Activated T-helper 1 cell treated with anti-CD3 and anti-CD28 coated beads, Interleukin-12 subunit alpha, Interleukin-12 subunit beta, Interleukin-2, Interleukin-4 antibody, amounts not matched to agents 30 ng/mL and 10 ng/mL and 1 ng/mL, durations not matched to agents 14 hours and 24 hours and 36 hours (primary cell): ENCODE results near the gene ULK4. TPM values are rescaled to one million over a fixed set of nuclear protein-coding genes. Genes with fewer than 3 reads are reported as not detected.

Experiments used
- DNase-seq: peaks from one replicate; pipeline ENCODE4 v3.0.0; 2021; ENCODE audit warnings: low spot score
- H3K27ac Mint-ChIP-seq: one replicate; pipeline ENCODE4 v1.8.0; 2021; ENCODE audit warnings: mild to moderate bottlenecking, mixed read lengths
- H3K27me3 Mint-ChIP-seq: one replicate; pipeline ENCODE4 v1.8.0; 2022; ENCODE audit warnings: mild to moderate bottlenecking, moderate library complexity, mixed read lengths; ENCODE audit not compliant: insufficient read depth
- H3K36me3 Mint-ChIP-seq: one replicate; pipeline ENCODE4 v1.8.0; 2021; ENCODE audit warnings: low read depth, mixed read lengths
- H3K4me1 Mint-ChIP-seq: one replicate; pipeline ENCODE4 v1.8.0; 2021; ENCODE audit warnings: low read depth, mixed read lengths
- H3K4me3 Mint-ChIP-seq: one replicate; pipeline ENCODE4 v1.8.0; 2021; ENCODE audit warnings: mild to moderate bottlenecking, moderate library complexity, mixed read lengths
- H3K9me3 Mint-ChIP-seq: one replicate; pipeline ENCODE4 v1.8.0; 2021; ENCODE audit warnings: mixed read lengths
- intact Hi-C: fragments of 100-400 bp; cut with micrococcal nuclease; formaldehyde crosslinking; loops from one replicate; pipeline ENCODE4 v1.15.1; 2024
- total RNA-seq: library from RNA; stranded (reverse); gene quantifications from 2 replicates; pipeline ENCODE4 v1.2.3, GENCODE V29; 2022

ULK4 gene
- total RNA-seq, 1 donor from 2014 or later: 7.3 TPM

GRCh38 chr3:41329881-41330280 is 632.0 kb downstream of the ULK4 start:
- peaks cover 2% of the 10 kb centered on the region for H3K27me3 Mint-ChIP-seq

GRCh38 chr3:41328926-41329325 is 633.0 kb downstream of the ULK4 start:
- Mint-ChIP-seq H3K4me3 (no peak overlapping the region), H3K9me3 (no peaks in the 10 kb centered on the region), H3K27me3 (peaks cover 2% of the 10 kb centered on the region), H3K27ac (no peak overlapping the region), H3K36me3 (no peaks in the 10 kb centered on the region), H3K4me1 (no peaks in the 10 kb centered on the region)
- DNase-seq: no peak
- intact Hi-C loops: no loop called here

More at GRCh38 chr3:41329881-41330280, 632.0 kb downstream of the ULK4 start:
- Mint-ChIP-seq H3K27ac (no peak overlapping the region), H3K9me3 (no peaks in the 10 kb centered on the region), H3K36me3 (no peaks in the 10 kb centered on the region), H3K4me3 (no peak overlapping the region), H3K4me1 (no peaks in the 10 kb centered on the region)
- no peak for DNase-seq
- intact Hi-C loops: no loop called here

GRCh38 chr3:41327718-41328117 is 634.2 kb downstream of the ULK4 start:
- H3K9me3 Mint-ChIP-seq: no peaks in the 10 kb centered on the region
- H3K36me3 Mint-ChIP-seq: no peaks in the 10 kb centered on the region
- no peak overlapping the region for H3K4me3 Mint-ChIP-seq
- no peaks in the 10 kb centered on the region for H3K4me1 Mint-ChIP-seq
- intact Hi-C loops: no loop called here
- no peak for DNase-seq
- H3K27me3 Mint-ChIP-seq: peaks cover 2% of the 10 kb centered on the region
- no peak overlapping the region for H3K27ac Mint-ChIP-seq

- no peak overlapping the region for H3K4me3 Mint-ChIP-seq
- intact Hi-C loops: no loop called here
- H3K27ac Mint-ChIP-seq: no peak overlapping the region
- H3K4me1 Mint-ChIP-seq: no peaks in the 10 kb centered on the region
- no peak for DNase-seq
- no peaks in the 10 kb centered on the region for H3K9me3 Mint-ChIP-seq
- peaks cover 5% of the 10 kb centered on the region for H3K27me3 Mint-ChIP-seq
- no peaks in the 10 kb centered on the region for H3K36me3 Mint-ChIP-seq
Observed at GRCh38 chr3:41324156-41324475, 637.8 kb downstream of the ULK4 start.

GRCh38 chr3:41323467-41324155 is 638.3 kb downstream of the ULK4 start:
- H3K9me3 Mint-ChIP-seq: no peaks in the 10 kb centered on the region
- no peak overlapping the region for H3K27ac Mint-ChIP-seq
- peaks cover 5% of the 10 kb centered on the region for H3K27me3 Mint-ChIP-seq
- no peaks in the 10 kb centered on the region for H3K36me3 Mint-ChIP-seq
- no peaks in the 10 kb centered on the region for H3K4me1 Mint-ChIP-seq
- intact Hi-C loops: no loop called here
- H3K4me3 Mint-ChIP-seq: no peak overlapping the region
- no peak for DNase-seq

GRCh38 chr3:41321642-41321980 is 640.3 kb downstream of the ULK4 start:
- intact Hi-C loops: no loop called here
- Mint-ChIP-seq H3K27me3 (peaks cover 2% of the 10 kb centered on the region), H3K36me3 (no peaks in the 10 kb centered on the region), H3K27ac (no peak overlapping the region), H3K4me1 (no peaks in the 10 kb centered on the region), H3K9me3 (no peaks in the 10 kb centered on the region), H3K4me3 (no peak overlapping the region)
- DNase-seq: no peak

GRCh38 chr3:41320953-41321641 is 640.8 kb downstream of the ULK4 start:
- H3K36me3 Mint-ChIP-seq: no peaks in the 10 kb centered on the region
- H3K4me1 Mint-ChIP-seq: no peaks in the 10 kb centered on the region
- no peak overlapping the region for H3K4me3 Mint-ChIP-seq
- intact Hi-C loops: no loop called here
- DNase-seq: no peak
- H3K27me3 Mint-ChIP-seq: peaks cover 4% of the 10 kb centered on the region
- H3K9me3 Mint-ChIP-seq: no peaks in the 10 kb centered on the region
- H3K27ac Mint-ChIP-seq: no peak overlapping the region

- Mint-ChIP-seq H3K4me3 (no peak overlapping the region), H3K9me3 (no peaks in the 10 kb centered on the region), H3K27me3 (peaks cover 4% of the 10 kb centered on the region), H3K4me1 (no peaks in the 10 kb centered on the region), H3K27ac (no peak overlapping the region), H3K36me3 (no peaks in the 10 kb centered on the region)
- intact Hi-C loops: no loop called here
- no peak for DNase-seq
Observed at GRCh38 chr3:41318520-41318919, 643.4 kb downstream of the ULK4 start.

GRCh38 chr3:41317718-41318117 is 644.2 kb downstream of the ULK4 start:
- Mint-ChIP-seq H3K4me1 (no peaks in the 10 kb centered on the region), H3K4me3 (no peak overlapping the region), H3K27me3 (peaks cover 4% of the 10 kb centered on the region), H3K36me3 (no peaks in the 10 kb centered on the region), H3K9me3 (no peaks in the 10 kb centered on the region), H3K27ac (no peak overlapping the region)
- DNase-seq: no peak
- intact Hi-C loops: no loop called here

GRCh38 chr3:41317298-41317697 is 644.6 kb downstream of the ULK4 start:
- Mint-ChIP-seq H3K9me3 (no peaks in the 10 kb centered on the region), H3K4me1 (no peaks in the 10 kb centered on the region), H3K36me3 (no peaks in the 10 kb centered on the region), H3K27me3 (peaks cover 3% of the 10 kb centered on the region), H3K4me3 (no peak overlapping the region), H3K27ac (no peak overlapping the region)
- DNase-seq: no peak
- intact Hi-C loops: no loop called here

GRCh38 chr3:41315126-41315525 is 646.8 kb downstream of the ULK4 start:
- H3K27ac Mint-ChIP-seq: no peak overlapping the region
- H3K4me1 Mint-ChIP-seq: no peaks in the 10 kb centered on the region
- no peak for DNase-seq
- intact Hi-C loops: no loop called here
- no peaks in the 10 kb centered on the region for H3K36me3 Mint-ChIP-seq
- H3K27me3 Mint-ChIP-seq: peaks cover 2% of the 10 kb centered on the region
- no peak overlapping the region for H3K4me3 Mint-ChIP-seq
- no peaks in the 10 kb centered on the region for H3K9me3 Mint-ChIP-seq

GRCh38 chr3:41308119-41308518 is 653.8 kb downstream of the ULK4 start:
- no peaks in the 10 kb centered on the region for H3K36me3 Mint-ChIP-seq
- no peak overlapping the region for H3K27ac Mint-ChIP-seq
- no peak overlapping the region for H3K4me3 Mint-ChIP-seq
- intact Hi-C loops: no loop called here
- H3K27me3 Mint-ChIP-seq: peaks cover 3% of the 10 kb centered on the region
- H3K4me1 Mint-ChIP-seq: no peaks in the 10 kb centered on the region
- no peak for DNase-seq
- H3K9me3 Mint-ChIP-seq: no peaks in the 10 kb centered on the region

- no peaks in the 10 kb centered on the region for H3K36me3 Mint-ChIP-seq
- no peaks in the 10 kb centered on the region for H3K4me1 Mint-ChIP-seq
Observed at GRCh38 chr3:41307065-41307464, 654.8 kb downstream of the ULK4 start.

GRCh38 chr3:41304593-41304992 is 657.3 kb downstream of the ULK4 start:
- no peaks in the 10 kb centered on the region for H3K9me3 Mint-ChIP-seq
- H3K4me3 Mint-ChIP-seq: no peak overlapping the region

More at GRCh38 chr3:41307065-41307464, 654.8 kb downstream of the ULK4 start:
- Mint-ChIP-seq H3K4me3 (no peak overlapping the region), H3K9me3 (no peaks in the 10 kb centered on the region), H3K27me3 (peaks cover 3% of the 10 kb centered on the region), H3K27ac (no peak overlapping the region)
- intact Hi-C loops: no loop called here
- no peak for DNase-seq

More at GRCh38 chr3:41304593-41304992, 657.3 kb downstream of the ULK4 start:
- intact Hi-C loops: no loop called here
- no peaks in the 10 kb centered on the region for H3K4me1 Mint-ChIP-seq
- no peaks in the 10 kb centered on the region for H3K36me3 Mint-ChIP-seq
- no peak for DNase-seq
- H3K27me3 Mint-ChIP-seq: peaks cover 3% of the 10 kb centered on the region
- H3K27ac Mint-ChIP-seq: no peak overlapping the region
